GM19463 (cell line): Measurements from ENCODE around the gene EIPR1.
"Not testable (repeated sequence)": the region's sequence is repeated elsewhere in the genome, so short reads cannot be mapped to it uniquely, and the experiment has no call there.

Experiments
- ATAC-seq: cut with Tn5 transposase; IDR thresholded peaks from one replicate; pipeline ENCODE4 v1.9.1; 2021; ENCODE audit warnings: mild to moderate bottlenecking, moderate library complexity; ENCODE audit not compliant: unreplicated experiment

The EIPR1 gene

GRCh38 chr2:3291113-3291512 lies 86.5 kb downstream of the EIPR1 start:
- ATAC-seq: no peak

- ATAC-seq: no peak
These were observed 87.0 kb downstream of the EIPR1 start for GRCh38 chr2:3290655-3291054.

- ATAC-seq: no peak
These were observed 87.6 kb downstream of the EIPR1 start for GRCh38 chr2:3289971-3290370.

DNA sequence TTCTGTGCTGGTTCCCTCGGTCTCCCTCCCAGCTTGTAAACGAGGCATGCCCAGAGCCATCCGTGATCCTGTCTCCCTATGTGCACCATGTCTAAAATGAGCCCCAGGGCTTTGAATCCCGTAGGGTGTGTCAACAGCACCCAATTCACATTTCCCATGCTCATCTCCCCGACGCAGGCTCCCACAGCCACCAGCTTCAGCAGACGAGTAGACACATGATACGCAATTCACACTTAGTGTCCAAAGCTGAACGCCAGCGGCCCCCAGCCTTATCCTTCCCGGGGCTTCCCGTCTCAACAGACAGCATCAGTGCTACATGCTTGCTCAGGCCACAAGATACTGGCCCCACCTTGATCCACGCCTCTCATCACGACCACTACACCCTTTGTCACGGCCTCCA lies 88.1 kb downstream of the EIPR1 start:
- no peak for ATAC-seq

DNA sequence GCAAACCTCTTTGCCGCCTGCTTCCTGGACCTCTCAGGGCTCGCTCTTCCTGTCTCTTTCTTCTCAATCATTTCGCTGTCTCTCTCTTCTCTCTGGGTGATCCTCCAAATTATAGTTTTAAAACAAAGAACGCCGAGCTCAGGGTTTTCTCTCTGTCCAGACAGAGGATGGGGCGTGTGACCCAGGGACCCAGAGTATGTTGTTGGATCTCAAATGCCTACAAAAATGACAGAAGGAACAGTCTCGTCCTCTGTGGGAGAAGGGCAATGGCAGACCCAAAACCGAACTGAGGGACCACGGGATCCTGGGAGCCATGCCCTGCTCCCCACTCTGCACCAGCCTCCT lies 88.5 kb downstream of the EIPR1 start:
- no peak for ATAC-seq

GRCh38 chr2:3288470-3289170 lies 89.0 kb downstream of the EIPR1 start:
- ATAC-seq: no peak

- no peak for ATAC-seq
These were observed 89.7 kb downstream of the EIPR1 start for GRCh38 chr2:3287896-3288295.

DNA sequence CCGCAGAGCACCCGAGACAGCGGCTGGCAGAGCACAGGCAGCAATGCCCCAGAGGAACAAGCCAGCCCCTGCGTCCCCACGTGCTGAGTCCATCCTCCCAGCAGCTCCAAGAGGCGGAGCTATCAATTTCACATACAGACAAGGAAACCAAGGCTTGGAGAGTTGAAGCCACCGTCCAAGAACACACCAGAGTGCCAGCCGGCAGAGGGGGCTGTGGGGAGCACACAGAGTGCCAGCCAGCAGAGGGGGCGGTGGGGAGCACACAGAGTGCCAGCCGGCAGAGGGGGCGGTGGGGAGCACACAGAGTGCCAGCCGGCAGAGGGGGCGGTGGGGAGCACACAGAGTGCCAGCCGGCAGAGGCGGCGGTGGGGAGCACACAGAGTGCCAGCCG lies 91.0 kb downstream of the EIPR1 start:
- ATAC-seq: not testable (repeated sequence)

- no peak for ATAC-seq
These were observed 91.5 kb downstream of the EIPR1 start for GRCh38 chr2:3285901-3286645.

- ATAC-seq: no peak
These were observed 92.7 kb downstream of the EIPR1 start for GRCh38 chr2:3284657-3285630.

GRCh38 chr2:3283876-3284656 lies 93.6 kb downstream of the EIPR1 start:
- not testable (repeated sequence) for ATAC-seq

DNA sequence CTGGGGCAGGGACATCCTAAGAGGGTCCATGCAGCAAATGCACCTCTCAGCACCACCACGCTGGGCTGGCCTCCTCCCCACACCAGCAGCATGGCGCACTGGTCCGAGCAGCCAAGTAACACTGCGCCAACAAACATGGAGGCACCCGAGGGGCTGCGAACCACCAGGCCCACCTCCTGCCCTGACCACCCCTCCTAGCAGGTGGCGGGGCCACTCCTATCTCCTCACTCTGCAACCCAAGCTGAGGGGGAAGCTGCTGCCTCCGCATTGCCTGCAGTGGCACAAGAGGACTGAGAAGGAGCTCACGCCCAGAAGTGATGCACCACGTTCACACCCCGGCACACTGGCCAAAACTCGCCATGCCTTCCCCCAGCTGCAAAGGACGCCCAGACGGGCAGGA lies 94.4 kb downstream of the EIPR1 start:
- no peak for ATAC-seq

- ATAC-seq: no peak
These were observed 95.3 kb downstream of the EIPR1 start for GRCh38 chr2:3282056-3282998.

DNA sequence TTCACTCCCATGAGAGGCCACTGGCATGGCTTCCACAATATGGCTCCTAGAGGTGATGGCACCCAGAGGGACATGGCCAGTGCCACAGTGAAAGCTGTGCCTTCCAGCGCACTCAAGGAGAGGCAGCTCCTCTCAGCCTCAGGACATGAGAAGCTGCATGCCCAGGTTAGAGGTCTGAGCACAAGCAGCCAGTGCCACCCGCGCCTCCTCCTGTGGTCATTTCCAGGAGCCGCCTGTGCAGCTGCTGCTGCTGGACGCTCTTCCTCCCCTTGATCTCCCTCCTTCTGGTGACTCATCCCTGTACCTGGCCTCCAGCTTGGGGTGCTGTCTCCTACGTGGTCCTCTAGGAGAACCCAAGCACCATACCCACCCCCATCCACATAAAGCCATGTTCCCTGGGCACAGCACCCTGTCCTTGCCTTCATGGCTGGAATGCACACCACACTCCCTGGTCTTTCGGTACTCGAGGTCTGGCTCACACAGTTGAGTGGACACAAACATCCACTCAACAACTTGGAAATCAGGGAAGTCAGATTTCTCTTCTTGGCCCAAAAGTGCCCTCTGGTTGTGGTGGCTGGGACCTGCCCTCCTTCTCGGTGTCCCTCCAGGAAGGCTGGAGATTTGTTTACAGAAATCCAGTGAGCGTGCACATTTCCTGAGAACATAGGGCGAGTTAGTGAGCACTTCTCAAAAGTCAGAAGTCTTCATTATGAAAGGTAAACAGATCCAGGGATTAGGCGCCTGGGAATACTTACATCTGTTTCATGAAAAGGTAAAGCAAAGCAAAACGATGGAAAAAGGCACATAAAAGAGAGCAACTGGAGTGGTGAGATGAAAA lies 96.7 kb downstream of the EIPR1 start:
- ATAC-seq: no peak

DNA sequence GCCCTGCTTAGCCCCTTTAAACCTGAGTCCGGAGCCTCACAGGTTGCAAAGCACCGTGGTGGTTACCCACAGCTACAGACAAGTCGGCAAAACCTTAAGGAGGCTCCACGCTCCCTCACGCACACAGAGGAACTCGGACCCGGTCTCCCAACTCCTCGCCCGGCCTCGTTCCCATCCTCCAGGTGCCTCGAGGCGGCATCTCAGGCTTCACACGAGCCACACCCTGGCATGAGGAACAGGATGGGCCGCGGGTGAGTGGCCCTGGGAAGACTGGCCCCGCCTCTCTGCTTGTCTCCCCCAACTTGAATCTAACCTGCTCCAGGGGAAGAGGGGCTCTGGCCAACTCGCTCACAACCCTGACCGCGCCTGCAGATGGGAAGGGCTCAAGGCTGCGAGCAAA lies 97.4 kb downstream of the EIPR1 start:
- no peak for ATAC-seq

DNA sequence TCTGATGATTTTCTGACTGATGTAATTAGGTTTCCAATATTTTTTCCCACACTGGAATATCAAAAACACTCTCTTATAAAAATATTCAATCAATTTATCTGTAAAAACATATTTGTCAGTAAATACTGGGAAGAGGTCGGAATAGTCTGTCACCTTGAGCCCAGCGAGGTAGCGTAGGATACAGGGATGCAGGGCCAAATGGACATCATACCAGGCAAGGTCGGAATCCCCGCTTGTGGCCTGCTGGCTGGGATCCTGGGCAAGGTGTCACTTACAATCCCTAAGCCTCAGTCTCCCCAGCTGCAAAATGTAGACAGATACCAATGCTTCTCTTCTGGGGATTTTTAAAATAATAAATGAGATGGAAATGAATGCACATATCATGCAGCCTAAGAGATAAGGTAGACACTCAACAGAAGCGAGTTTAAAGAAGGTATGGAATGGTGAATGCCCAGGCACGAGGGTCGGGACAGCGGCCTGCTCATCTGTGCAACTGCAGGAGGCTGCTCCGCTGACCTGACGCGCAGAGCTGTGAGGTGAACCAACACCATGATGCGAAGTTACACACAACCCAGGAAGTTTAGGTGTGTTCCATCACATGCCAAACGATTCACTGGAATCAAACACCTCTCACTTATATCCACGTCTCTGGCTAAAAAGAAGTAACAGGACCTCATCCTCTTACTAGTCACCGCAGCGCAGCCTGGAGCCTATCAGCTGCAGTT lies 98.2 kb downstream of the EIPR1 start:
- no peak for ATAC-seq

DNA sequence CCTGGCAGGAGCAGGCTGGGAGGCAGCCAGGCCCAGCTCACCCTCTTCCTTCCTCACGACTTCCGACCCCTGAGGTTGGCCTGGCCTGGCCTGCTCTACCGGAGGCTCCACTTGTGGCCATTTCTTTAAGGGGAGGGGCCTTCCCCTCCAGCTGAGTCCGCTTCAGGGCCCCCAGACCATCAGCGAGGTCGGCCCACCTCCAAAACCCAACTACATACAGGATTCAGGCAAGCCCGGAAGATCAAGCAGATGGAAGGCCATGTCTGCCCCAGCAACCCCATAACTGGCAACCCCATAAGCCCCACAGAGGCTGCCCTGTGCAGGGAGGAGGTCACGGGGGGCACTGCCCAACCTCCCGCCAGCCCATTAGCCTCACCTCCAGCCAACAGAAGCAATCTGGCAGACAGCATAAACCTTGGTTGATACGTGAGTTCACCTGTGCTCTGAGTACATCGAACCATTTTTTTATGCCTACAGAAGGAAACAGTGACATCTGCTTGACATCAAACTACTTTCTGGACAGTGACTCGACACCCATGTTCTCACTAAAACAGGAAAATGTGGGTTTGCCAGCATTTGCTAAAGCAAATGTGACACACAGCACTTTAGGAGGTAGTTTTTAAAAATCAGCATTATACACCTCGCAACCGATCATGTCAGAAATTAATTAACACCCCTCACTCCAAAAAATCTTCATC lies 98.9 kb downstream of the EIPR1 start:
- ATAC-seq: no peak
